ENCODE data around the gene GCK.
A peak's percentile ranks its signal among the peaks of the same experiment; 100 is the strongest.

Gene GCK

DNA sequence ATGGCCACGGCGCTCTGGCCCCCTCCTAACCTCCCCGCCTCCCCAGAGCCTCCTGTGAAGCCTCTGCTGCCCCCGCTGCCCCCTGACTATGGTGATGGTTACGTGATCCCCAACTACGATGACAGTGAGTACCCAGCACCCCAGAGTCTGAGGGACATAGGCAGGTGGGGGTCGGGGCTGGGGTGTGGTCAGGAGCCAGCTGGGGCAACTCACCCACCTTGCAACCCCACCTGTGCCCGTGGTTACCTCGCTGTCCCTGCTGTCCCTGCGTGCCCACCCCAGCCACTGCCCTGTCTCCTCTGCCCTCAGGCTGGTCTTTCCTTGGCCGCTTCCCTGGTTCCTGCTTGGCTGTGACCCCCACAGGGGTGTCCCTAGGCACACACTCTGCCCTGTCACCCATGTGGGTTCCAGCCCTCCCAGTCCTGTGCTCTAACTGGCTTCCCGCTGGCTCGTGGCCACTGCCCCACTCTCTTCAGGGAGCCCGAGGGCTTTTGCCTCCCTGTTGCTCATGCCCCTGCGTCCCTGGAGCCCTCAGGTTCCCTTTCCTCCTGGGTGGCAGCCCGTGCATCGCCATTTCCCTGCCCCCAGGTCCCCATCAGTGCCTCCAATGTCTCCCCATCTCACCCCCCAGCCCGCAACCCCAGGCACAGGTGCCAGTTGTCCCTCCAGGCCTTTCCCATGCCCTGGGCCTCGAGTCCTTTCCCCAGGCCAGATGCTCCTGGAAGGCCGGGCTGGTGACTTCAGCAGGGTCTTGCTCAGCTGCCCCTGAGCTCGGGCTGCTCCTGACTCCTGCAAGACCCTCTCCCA lies 81.1 kb downstream of the GCK start:
- Mint-ChIP-seq H3K36me3 (peaks cover 1% of the 10 kb centered on the region), H3K27ac (no peak overlapping the region), H3K4me3 (peak overlapping the region; percentile 30), H3K27me3 (no peaks in the 10 kb centered on the region), H3K4me1 (peaks cover 19% of the 10 kb centered on the region), H3K9me3 (no peaks in the 10 kb centered on the region)

GRCh38 chr7:44107116-44107960 lies 81.9 kb downstream of the GCK start:
- H3K36me3 Mint-ChIP-seq, result peaks cover 1% of the 10 kb centered on the region
- H3K9me3 Mint-ChIP-seq, result no peaks in the 10 kb centered on the region
- H3K27ac Mint-ChIP-seq, result no peak overlapping the region
- no peaks in the 10 kb centered on the region for H3K27me3 Mint-ChIP-seq
- H3K4me3 Mint-ChIP-seq, result no peak overlapping the region
- peaks cover 20% of the 10 kb centered on the region for H3K4me1 Mint-ChIP-seq

DNA sequence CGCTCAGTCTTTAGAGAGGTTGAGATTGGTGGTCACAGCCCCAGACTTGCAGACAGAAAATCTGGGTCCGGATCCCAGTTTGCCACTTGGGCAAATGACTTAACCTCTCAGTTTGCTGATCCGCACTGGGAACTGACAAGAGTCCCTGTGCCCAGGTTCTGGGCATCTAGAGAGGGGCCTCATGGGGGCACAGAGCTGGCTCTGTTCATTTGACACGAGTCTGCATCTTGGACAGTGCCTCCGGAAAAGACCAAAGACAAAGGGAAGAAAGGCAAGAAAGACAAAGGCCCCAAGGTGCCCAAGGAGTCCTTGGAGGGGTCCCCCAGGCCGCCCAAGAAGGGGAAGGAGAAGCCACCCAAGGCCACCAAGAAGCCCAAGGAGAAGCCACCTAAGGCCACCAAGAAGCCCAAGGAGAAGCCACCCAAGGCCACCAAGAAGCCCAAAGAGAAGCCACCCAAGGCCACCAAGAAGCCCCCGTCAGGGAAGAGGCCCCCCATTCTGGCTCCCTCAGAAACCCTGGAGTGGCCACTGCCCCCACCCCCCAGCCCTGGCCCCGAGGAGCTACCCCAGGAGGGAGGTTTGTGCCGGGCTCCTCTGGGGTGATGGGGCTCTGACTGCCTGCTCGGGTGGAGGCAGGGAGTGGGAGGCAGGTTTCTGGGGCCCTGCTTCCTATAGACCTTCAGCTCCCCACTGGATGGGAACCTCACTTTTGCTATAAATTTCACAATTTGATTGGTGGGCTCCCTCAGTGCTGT lies 82.8 kb downstream of the GCK start:
- H3K27ac Mint-ChIP-seq, result peak overlapping the region; percentile 76
- H3K4me3 Mint-ChIP-seq, result peak overlapping the region; percentile 85
- peaks cover 20% of the 10 kb centered on the region for H3K4me1 Mint-ChIP-seq
- no peaks in the 10 kb centered on the region for H3K27me3 Mint-ChIP-seq
- H3K9me3 Mint-ChIP-seq, result no peaks in the 10 kb centered on the region
- peaks cover 1% of the 10 kb centered on the region for H3K36me3 Mint-ChIP-seq

DNA sequence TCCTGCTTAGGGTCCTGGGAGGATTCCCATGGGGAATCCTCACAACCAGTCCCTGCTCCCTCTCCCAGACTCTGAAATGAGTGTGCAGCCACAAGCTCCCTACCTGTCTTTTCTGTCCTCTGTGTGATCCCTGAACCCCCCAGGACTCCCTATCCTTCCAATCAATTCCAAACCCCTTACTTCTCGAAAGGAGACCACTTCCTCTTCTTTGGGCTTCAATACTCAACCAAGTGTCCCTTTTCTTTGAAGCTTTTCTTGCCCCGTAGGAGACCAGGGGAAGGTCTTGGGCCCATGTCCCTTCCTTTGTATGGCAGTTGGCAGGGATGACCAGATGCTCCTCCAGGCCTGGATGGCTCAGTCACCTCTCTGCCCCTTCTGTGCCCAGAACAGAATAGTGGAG lies 83.4 kb downstream of the GCK start:
- H3K27ac Mint-ChIP-seq, result peak overlapping the region; percentile 96
- H3K36me3 Mint-ChIP-seq, result peaks cover 1% of the 10 kb centered on the region
- no peaks in the 10 kb centered on the region for H3K27me3 Mint-ChIP-seq
- peak overlapping the region; percentile 85 for H3K4me3 Mint-ChIP-seq
- H3K9me3 Mint-ChIP-seq, result no peaks in the 10 kb centered on the region
- peaks cover 20% of the 10 kb centered on the region for H3K4me1 Mint-ChIP-seq

DNA sequence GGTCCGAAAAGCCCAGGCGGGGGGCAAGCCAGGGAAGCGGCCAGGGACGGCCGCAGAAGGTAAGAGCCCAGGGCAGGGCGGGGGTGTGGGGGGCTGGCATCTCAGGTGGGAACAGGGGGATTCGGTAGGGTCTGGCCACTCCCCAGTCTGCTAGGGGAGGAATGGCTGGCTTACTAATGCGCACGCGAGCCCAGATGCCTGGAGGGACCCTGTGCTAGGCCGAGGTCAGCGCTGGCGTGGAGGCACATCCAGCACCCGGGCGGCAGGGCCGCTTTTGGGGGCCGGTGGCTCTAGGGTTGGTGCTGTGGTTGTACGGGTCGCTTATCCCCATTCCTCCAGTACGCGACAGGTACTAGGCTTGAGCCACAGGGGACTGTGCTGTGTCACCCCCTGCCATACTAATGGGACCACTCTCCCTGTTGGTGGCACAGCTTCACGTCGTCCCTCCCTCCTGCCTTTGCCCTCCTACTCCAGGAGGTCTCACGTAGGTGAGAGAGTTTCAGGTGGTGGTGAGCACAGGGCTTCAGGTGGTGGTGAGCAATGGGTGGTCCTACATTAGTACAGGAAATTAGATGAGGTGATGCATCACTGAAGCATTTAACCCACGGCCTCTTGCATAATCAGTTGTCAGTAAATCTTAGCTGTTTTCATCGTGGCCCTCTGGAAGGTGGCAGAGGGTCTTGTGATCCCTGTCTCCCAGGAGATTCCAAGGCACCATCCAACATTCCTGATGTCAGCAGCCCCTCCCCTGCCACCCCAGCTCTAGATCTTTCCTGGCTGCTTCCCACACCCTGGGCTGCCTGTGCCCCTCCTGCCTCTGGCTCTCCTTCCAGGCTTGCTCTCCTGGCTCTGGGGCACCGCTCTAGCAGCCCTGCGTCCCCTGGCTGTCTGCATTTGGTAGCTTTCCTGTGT lies 84.1 kb downstream of the GCK start:
- Mint-ChIP-seq H3K36me3 (peaks cover under 1% of the 10 kb centered on the region), H3K4me1 (peaks cover 20% of the 10 kb centered on the region), H3K27ac (peak overlapping the region; percentile 96), H3K4me3 (peak overlapping the region; percentile 85), H3K9me3 (no peaks in the 10 kb centered on the region), H3K27me3 (no peaks in the 10 kb centered on the region)

- peaks cover 20% of the 10 kb centered on the region for H3K4me1 Mint-ChIP-seq
- no peaks in the 10 kb centered on the region for H3K27me3 Mint-ChIP-seq
- H3K4me3 Mint-ChIP-seq, result peak within 1 kb of the TSS; percentile 85
- H3K9me3 Mint-ChIP-seq, result no peaks in the 10 kb centered on the region
- H3K36me3 Mint-ChIP-seq, result no peaks in the 10 kb centered on the region
- H3K27ac Mint-ChIP-seq, result peak within 1 kb of the TSS; percentile 77
Measured at GRCh38 chr7:44103923-44104859, 85.0 kb downstream of the GCK start, which contains the start of gene AEBP1. Gene AEBP1 (plus strand): TSS chr7:44104345. CDS start chr7:44104666, 321 bp downstream.

DNA sequence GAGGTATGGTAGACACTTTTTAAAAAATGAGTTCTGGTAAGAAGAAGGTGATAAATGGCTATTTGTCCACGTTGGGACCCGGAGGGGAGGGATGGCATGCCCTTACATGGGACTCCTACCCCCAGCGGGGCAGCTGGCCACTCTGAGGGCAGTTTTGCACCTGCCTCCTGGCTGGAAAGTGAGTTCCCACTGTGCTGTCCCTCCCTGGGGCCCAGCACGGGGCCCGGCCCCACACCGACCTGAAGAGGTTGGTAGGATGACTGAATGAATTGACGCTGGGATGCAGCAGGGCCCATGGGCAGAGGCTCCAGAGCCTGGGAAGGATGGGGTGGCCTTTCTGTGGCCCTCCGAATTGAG lies 85.7 kb downstream of the GCK start:
- H3K36me3 Mint-ChIP-seq, result no peaks in the 10 kb centered on the region
- no peak overlapping the region for H3K27ac Mint-ChIP-seq
- H3K4me1 Mint-ChIP-seq, result peaks cover 20% of the 10 kb centered on the region
- no peaks in the 10 kb centered on the region for H3K27me3 Mint-ChIP-seq
- H3K9me3 Mint-ChIP-seq, result no peaks in the 10 kb centered on the region
- H3K4me3 Mint-ChIP-seq, result peak overlapping the region; percentile 77

DNA sequence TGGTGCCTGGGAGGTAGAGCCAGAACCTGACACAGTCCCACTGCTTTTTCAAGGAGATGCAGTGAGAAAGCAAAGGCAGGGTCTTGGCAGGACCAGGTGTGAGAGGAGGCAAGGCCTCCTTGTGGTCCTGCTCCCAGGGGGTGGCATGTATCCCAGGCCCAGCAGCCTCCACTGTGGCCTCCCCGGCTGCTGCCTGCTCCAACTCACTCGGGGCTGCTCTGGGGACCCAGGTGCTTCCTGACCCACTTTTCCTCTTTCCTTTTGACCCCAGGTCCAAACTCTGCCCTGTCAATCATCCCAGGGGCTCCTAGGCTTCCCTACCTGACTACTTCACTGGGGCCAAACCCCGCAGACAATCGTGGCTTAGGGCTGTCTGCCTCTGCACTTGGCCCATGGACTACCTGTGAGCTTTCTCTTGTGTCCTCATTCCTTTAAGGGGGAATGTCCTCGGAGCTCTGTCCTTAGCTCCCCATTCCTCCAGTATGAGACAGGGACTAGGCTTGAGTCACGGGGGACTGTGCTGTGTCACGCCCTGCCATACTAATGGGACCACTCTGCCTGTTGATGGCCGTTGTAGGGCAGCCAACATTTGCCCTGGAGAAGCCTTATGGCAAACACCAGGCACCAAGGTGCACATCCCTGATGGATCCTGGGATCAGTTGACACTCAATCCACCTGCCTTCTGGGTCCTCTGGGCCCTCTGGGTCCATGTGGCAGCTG lies 86.2 kb downstream of the GCK start:
- Mint-ChIP-seq H3K4me1 (peaks cover 20% of the 10 kb centered on the region), H3K27me3 (no peaks in the 10 kb centered on the region), H3K4me3 (peak overlapping the region; percentile 77), H3K36me3 (no peaks in the 10 kb centered on the region), H3K27ac (no peak overlapping the region), H3K9me3 (no peaks in the 10 kb centered on the region)

DNA sequence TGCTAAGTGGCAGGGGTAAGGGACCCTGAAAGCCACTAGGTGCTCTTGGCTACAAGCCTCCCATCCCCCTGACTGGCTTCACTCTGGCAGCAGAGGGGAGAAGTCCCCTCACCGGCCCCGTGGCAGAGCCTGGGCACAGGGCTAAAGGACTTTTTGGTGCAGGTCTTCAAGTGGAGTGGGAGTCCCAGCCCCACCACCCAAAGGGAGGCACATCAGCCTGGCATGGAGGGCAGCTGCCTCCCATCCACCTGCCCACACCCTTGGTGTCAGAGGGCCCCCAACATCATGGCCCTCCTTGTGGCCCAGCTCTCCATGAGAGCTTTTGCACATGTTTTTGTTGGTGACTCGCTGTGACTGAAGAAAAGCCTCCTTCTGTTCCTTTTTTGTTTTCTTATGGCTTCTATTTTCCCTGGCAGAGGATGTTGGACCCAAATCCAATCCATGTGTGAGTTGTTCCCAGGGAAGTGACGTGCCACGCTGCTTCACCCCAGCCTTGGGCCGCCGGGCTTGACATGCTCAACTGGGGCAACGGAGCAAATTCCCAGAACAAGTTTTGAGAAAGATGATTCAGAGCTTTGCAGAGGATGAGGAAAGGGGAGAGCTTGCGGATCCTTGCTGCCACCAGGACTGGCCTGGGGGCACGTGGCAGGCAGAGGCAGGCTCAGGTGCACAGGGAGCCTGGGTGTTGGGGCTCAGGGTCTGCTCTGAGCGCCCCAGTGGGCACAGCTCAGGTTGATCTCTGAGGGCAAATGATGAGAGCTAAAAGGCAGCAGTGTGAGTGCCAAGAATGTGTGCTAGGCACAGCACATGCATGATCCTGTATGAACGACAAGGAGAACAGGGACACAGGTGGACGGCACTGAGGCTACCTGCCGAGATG lies 87.0 kb downstream of the GCK start:
- H3K4me3 Mint-ChIP-seq, result peak overlapping the region; percentile 20
- peaks cover 20% of the 10 kb centered on the region for H3K4me1 Mint-ChIP-seq
- no peaks in the 10 kb centered on the region for H3K9me3 Mint-ChIP-seq
- H3K27me3 Mint-ChIP-seq, result no peaks in the 10 kb centered on the region
- no peaks in the 10 kb centered on the region for H3K36me3 Mint-ChIP-seq
- peak overlapping the region; percentile 59 for H3K27ac Mint-ChIP-seq

DNA sequence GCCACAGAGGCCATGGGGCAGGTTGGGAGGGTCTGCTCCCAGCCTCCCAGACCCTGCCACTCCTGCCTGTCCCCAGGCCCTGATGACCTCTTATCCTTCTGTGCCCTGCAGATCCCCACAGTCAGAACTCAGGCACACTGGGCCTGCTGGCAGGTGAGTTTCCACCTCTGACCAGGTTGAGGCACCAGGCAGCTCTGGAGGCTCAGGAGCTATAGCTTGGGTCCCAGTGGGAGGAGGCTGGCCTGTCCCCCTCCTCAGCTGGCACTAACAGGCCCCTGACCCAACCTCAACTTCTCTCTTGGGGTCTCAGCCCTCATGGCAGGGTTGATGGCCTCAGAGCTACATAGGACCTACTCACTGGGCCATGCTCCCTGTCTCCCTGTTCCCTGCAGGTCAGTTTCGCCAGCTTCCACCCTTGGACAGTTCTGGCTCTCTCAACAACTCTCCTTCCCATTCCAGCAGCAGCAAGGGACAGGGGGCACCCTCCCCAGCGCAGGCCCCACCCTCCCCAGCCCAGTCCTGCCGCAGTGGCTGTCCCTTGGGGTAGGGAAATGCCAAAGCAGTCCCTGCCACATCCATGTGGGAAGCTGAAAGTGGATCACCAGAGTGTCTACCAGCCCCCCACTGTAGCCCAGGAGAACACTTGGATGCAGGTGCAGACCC lies 87.8 kb downstream of the GCK start:
- H3K9me3 Mint-ChIP-seq, result no peaks in the 10 kb centered on the region
- H3K36me3 Mint-ChIP-seq, result no peaks in the 10 kb centered on the region
- H3K4me1 Mint-ChIP-seq, result peaks cover 27% of the 10 kb centered on the region
- no peak overlapping the region for H3K27ac Mint-ChIP-seq
- H3K27me3 Mint-ChIP-seq, result no peaks in the 10 kb centered on the region
- H3K4me3 Mint-ChIP-seq, result no peak overlapping the region

DNA sequence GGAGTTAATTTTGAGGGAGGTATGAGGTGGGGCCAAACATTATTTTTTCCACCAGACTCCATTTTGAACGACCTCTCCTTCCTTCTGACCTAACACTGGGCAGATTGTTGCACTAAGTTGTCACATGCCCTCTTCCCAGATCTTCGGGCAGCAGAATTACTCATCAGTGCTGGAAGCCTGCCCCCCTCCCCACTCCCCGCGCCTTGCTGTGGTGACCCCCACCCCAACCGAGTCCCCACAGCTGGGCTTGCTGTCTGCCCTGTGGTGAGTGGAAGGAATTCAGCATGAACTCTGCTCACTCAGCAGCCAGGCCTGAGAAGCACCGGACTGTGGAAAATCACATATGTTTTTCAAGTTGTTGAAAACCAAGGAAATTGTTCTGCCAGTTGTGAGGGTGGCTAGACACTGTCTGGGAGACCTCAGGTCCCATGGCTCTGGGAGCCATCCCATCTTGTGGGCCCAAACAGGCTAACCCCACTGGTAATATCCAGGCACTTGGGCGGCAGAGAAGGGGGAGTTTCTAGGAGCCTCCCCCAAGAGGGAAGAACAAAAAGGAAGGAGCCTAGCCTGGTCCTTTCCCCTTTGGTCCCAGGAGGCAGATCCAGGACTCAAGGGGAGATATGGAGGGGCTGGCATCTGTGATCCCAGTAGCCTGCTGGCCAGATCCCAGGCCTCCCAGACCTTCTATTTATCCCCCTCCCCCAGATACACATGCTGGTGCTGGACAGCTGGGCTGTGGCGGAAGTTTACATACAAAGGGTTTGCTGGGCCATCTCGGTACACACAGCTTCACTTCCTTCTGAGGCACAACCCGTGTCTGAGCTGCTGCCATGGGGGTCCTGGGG lies 88.6 kb downstream of the GCK start:
- no peak overlapping the region for H3K4me3 Mint-ChIP-seq
- H3K4me1 Mint-ChIP-seq, result peaks cover 20% of the 10 kb centered on the region
- no peaks in the 10 kb centered on the region for H3K36me3 Mint-ChIP-seq
- no peaks in the 10 kb centered on the region for H3K9me3 Mint-ChIP-seq
- H3K27ac Mint-ChIP-seq, result no peak overlapping the region
- H3K27me3 Mint-ChIP-seq, result no peaks in the 10 kb centered on the region

DNA sequence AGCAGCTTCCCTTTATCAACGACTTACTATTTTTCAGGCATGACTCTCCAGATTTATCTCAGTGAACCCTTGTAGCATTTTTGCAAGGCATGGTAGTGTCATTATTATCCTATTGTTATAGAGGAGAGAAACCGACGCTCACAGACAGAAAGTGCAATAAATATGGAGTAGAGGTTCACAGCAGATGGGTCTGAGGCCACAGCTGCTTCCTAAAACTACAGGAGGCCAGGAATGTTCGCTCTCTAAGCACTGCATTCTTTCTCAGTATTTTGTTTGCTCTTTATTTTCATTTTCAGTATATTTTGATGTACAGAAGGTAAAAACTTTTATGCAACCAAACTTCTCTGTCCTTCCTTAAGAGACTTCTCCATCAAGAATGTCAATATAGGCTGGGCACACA lies 89.6 kb downstream of the GCK start:
- Mint-ChIP-seq H3K36me3 (no peaks in the 10 kb centered on the region), H3K27me3 (no peaks in the 10 kb centered on the region), H3K4me3 (no peak overlapping the region), H3K9me3 (no peaks in the 10 kb centered on the region), H3K27ac (no peak overlapping the region), H3K4me1 (peaks cover 13% of the 10 kb centered on the region)

All from activated naive CD4-positive, alpha-beta T cell treated with anti-CD3 and anti-CD28 coated beads, Interleukin-2, amount 50 U/mL, for 24 hours (primary cell).